ENCODE data around the gene DMXL2.

DMXL2 gene

DNA sequence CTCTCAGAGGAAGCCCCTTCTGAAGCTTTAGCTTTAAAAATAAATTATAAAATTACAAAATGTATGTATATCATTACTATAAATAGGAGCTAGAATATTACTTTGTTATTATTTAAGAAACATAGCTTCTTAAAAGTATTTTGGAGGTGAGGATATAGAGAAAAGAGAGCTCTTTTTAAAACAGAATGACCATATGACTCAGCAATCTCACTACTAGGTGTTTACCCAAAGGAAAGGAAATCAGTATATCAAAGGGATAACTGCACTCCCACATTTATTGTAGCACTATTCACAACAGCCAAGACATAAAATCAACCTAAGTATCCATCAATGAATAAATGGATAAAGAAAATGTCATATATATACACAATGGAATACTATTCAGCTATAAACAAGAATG is 119.6 kb downstream of the DMXL2 start:
- DNase-seq (ENCODE audit: extremely low read depth, insufficient read length) = no peak
- Histone ChIP-seq H3K36me3 (ENCODE audit: control insufficient read depth, insufficient read depth, low read length) (no peaks in the 10 kb centered on the region; the same call in 1 of the 2 replicates), H3K4me3 (replicated peaks; ENCODE audit: low read depth, low read length) (no peak overlapping the region), H3K27me3 (replicated peaks; ENCODE audit: control insufficient read depth, insufficient read depth, low read length) (no peaks in the 10 kb centered on the region)
- TF ChIP-seq, protein P1, sequence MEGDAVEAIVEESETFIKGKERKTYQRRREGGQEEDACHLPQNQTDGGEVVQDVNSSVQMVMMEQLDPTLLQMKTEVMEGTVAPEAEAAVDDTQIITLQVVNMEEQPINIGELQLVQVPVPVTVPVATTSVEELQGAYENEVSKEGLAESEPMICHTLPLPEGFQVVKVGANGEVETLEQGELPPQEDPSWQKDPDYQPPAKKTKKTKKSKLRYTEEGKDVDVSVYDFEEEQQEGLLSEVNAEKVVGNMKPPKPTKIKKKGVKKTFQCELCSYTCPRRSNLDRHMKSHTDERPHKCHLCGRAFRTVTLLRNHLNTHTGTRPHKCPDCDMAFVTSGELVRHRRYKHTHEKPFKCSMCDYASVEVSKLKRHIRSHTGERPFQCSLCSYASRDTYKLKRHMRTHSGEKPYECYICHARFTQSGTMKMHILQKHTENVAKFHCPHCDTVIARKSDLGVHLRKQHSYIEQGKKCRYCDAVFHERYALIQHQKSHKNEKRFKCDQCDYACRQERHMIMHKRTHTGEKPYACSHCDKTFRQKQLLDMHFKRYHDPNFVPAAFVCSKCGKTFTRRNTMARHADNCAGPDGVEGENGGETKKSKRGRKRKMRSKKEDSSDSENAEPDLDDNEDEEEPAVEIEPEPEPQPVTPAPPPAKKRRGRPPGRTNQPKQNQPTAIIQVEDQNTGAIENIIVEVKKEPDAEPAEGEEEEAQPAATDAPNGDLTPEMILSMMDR (IDR thresholded peaks at IDR 0.05; ENCODE audit: insufficient read depth, low read length, poor library complexity, severe bottlenecking) = no peak

DNA sequence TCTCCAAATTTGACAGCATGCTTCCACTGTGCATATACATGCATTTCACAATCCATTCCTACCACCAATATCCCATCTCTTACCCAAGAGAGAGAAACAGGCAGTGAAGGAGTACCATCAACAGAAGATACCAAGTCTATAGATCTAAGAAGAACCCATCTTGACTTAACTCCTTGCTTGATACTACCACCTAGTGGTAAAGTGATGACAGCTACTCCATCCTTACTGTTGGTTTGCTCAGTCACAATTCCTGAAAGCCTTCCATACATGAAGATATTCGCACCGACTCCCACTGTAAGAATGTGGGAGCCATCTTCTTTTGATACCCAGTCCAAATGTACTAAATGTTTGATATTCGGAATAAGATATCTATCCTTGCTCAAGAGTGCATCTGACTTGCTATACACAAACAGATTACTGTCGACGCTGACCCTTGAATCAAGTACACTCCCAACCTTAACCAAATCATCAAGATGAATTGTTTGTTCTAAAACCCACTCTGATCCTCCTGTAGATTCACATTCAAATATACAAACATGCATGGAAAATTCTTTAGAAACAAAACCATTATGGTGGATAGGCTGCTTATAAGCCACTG is 123.1 kb downstream of the DMXL2 start:
- Histone ChIP-seq H3K27me3 (replicated peaks; ENCODE audit: control insufficient read depth, insufficient read depth, low read length) (no peaks in the 10 kb centered on the region), H3K4me3 (replicated peaks; ENCODE audit: low read depth, low read length) (no peak overlapping the region), H3K36me3 (ENCODE audit: control insufficient read depth, insufficient read depth, low read length) (no peaks in the 10 kb centered on the region)
- TF ChIP-seq, protein P1 (IDR thresholded peaks at IDR 0.05; ENCODE audit: insufficient read depth, low read length, poor library complexity, severe bottlenecking) = peak; percentile 72
- DNase-seq (ENCODE audit: extremely low read depth, insufficient read length) = no peak

DNA sequence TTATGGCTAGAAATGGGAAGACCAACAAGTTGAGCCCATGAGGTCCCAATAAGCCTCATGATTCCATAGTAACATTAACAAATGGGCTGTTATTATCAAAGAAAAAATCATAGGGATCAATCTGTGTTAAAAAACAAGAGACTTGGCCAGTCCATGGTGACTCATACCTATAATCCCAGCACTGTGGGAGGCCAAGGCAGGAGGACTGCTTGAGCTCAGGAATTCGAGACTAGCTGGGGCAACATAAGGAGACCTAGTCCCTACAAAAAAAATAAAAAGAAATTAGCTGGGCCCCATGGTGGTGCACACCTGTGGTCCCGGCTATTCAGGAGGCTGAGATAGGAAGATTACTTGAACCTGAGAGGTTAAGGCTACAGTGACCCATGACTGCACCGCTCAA is 124.8 kb downstream of the DMXL2 start:
- TF ChIP-seq, protein P1 (IDR thresholded peaks at IDR 0.05; ENCODE audit: insufficient read depth, low read length, poor library complexity, severe bottlenecking) = no peak
- Histone ChIP-seq H3K4me3 (replicated peaks; ENCODE audit: low read depth, low read length) (no peak overlapping the region), H3K27me3 (replicated peaks; ENCODE audit: control insufficient read depth, insufficient read depth, low read length) (no peaks in the 10 kb centered on the region), H3K36me3 (ENCODE audit: control insufficient read depth, insufficient read depth, low read length) (no peaks in the 10 kb centered on the region)
- no peak for DNase-seq (ENCODE audit: extremely low read depth, insufficient read length)

DNA sequence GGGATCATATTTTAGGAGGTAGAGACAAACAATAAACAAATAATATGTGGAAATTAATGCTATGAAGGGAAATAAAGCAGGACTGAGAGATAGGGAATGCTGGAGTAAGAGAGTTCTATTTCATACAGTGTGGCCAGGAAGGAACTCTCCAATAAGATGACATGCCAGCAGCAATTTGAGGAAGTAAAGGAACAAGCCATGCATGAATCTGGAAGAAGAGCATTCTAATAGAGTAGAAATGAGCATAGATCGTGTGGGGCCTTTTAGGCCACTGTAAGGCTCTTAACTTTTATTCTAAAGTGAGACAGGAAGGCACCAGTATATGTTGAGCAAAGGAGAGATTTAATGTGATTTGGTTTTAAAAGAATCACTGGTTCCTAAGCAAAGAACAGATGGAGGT is 126.3 kb downstream of the DMXL2 start:
- no peaks in the 10 kb centered on the region for H3K27me3 ChIP-seq (replicated peaks; ENCODE audit: control insufficient read depth, insufficient read depth, low read length)
- TF ChIP-seq, protein P1 (IDR thresholded peaks at IDR 0.05; ENCODE audit: insufficient read depth, low read length, poor library complexity, severe bottlenecking) = no peak
- no peak overlapping the region for H3K4me3 ChIP-seq (replicated peaks; ENCODE audit: low read depth, low read length)
- DNase-seq (ENCODE audit: extremely low read depth, insufficient read length) = no peak
- H3K36me3 ChIP-seq (ENCODE audit: control insufficient read depth, insufficient read depth, low read length) = no peaks in the 10 kb centered on the region

DNA sequence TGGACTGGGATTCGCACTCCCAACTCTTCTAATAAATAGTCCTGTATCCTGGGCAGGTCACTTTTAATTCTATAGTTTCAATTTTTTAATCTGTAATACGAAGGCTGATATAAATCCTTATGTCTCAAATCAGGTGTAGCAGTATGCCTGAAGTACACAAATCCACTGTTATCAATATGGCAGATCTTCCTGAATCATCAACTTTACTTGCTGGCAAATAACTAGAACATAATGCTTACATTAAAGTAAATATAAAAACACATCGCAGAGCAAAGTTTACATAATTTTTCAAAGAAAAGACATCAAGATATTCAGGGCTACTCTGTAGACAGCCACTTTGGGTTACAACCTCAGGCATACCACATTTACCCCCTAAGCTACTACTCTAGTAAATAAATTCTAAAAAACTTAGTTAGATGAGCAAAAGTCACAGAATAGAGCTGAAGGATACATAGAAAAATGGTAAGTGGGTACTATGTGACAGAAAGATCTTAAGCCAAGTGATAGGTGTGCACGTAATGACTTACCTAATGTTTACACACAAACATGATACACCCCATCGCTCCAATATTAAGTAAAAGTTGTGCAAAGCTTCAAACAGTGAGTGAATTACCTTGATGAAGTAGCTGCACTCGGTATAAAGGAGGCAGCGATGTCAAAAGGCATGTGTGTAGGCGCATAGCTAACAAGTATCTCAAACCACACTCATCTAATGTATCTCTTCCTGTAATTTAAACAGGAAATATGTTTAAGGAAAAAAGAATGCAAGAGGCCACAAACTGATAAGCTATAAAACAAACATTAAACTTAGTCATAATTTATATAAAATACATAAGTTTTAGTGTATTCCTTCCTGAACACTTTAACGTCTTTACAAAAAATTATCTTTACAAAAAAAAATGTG is 127.9 kb downstream of the DMXL2 start:
- TF ChIP-seq, protein P1 (IDR thresholded peaks at IDR 0.05; ENCODE audit: insufficient read depth, low read length, poor library complexity, severe bottlenecking) = no peak
- no peaks in the 10 kb centered on the region for H3K36me3 ChIP-seq (ENCODE audit: control insufficient read depth, insufficient read depth, low read length)
- DNase-seq (ENCODE audit: extremely low read depth, insufficient read length) = no peak
- H3K27me3 ChIP-seq (replicated peaks; ENCODE audit: control insufficient read depth, insufficient read depth, low read length) = no peaks in the 10 kb centered on the region
- H3K4me3 ChIP-seq (replicated peaks; ENCODE audit: low read depth, low read length) = no peak overlapping the region
